ENCODE measurements around the gene RNF141.
A peak's percentile ranks its signal among the peaks of the same experiment; 100 is the strongest.

RNF141 gene

DNA sequence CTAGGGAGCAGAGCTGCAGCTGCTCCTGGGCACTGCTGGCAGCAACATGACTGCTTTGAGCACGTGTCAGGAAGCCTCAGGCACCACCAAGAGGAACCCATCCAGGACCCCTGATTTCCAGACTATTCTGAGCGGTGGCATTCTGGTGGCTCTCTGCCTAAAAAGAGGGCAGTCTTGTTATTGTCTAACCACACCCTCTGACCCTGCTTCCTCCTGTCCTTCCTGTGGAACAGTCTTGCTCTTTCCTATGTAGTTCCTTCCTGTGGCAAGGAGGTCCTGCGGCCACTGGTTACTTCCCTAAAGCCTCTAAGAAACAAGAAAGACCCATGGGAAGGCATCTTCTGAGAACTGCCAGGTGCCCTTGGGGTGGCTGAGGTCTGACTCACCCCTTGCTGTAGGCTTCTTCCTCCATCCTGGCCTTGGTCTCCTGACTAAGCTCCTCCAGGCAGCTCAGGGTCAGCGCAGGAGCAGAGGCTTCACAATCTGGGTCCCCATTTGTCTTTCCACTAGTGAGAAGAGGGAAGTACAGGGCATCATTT is 40.6 kb upstream of the RNF141 start:
- peak; percentile 67 for DNase-seq (ENCODE audit: low read depth)
- TF ChIP-seq, protein P1, sequence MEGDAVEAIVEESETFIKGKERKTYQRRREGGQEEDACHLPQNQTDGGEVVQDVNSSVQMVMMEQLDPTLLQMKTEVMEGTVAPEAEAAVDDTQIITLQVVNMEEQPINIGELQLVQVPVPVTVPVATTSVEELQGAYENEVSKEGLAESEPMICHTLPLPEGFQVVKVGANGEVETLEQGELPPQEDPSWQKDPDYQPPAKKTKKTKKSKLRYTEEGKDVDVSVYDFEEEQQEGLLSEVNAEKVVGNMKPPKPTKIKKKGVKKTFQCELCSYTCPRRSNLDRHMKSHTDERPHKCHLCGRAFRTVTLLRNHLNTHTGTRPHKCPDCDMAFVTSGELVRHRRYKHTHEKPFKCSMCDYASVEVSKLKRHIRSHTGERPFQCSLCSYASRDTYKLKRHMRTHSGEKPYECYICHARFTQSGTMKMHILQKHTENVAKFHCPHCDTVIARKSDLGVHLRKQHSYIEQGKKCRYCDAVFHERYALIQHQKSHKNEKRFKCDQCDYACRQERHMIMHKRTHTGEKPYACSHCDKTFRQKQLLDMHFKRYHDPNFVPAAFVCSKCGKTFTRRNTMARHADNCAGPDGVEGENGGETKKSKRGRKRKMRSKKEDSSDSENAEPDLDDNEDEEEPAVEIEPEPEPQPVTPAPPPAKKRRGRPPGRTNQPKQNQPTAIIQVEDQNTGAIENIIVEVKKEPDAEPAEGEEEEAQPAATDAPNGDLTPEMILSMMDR (IDR thresholded peaks at IDR 0.05; ENCODE audit: insufficient read depth, low read depth, low read length, missing control alignments) = no peak
- H3K4me3 ChIP-seq (ENCODE audit: low read length) = no peak overlapping the region

DNA sequence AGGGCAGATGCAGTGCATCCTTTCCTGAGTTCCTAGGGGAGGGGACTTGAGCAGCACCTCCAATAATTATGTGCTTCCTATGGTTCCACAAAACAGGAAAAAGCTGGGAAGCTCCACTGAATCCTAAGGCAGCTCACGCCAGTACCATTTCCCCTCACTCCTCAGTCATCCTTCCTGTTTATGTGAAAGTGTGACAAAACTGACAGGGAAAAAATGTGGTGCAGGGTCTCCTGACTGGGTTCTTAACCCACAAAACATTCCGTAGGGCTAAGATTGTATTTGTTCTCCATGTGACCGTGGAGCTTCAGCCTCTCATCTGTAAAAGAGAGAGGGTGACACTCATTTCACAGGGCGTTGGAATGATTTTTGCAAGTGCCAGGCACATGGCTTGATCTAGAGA is 39.6 kb upstream of the RNF141 start:
- DNase-seq (ENCODE audit: low read depth) = no peak
- TF ChIP-seq, protein P1 (IDR thresholded peaks at IDR 0.05; ENCODE audit: insufficient read depth, low read depth, low read length, missing control alignments) = no peak
- H3K4me3 ChIP-seq (ENCODE audit: low read length) = no peak overlapping the region

DNA sequence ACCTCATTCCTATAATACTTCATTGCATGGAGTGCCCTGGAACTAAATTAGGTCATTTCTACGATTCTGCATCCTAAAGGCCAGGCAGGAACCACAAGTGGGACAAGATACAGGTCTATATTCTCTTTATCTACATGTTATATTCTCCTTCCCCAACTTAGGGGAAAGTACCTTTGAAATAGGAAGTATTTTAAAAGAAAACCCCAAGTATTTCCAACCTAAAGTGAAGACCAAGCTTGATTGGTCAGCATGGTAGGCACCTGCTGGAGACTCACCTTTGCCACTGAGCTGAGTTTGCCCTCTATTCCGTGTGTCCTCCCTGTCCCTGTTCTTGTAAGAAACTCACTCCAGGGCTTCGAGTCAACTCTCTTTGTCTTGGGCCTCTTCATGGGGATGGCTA is 38.7 kb upstream of the RNF141 start:
- H3K4me3 ChIP-seq (ENCODE audit: low read length) = no peak overlapping the region
- TF ChIP-seq, protein P1 (IDR thresholded peaks at IDR 0.05; ENCODE audit: insufficient read depth, low read depth, low read length, missing control alignments) = no peak

DNA sequence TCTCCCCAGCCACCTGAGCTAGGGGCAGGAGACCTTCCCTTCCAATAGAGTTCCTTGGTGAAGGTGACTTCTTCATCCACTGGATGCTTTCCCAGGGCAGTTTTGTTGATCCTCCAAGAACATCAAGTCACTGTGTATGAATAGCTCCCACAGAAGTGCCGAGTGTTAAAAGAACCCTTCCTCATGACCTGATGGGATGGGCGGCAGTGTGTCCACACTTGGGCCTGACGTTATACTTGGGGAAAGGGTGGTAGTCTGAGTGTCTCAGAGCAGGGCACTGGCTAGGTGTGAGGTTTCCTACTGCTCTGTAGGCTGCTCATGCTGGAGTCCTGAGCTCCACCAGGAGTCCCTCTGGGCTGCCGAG is 35.0 kb upstream of the RNF141 start:
- H3K4me3 ChIP-seq (ENCODE audit: low read length) = no peak overlapping the region
- DNase-seq (ENCODE audit: low read depth) = no peak
- TF ChIP-seq, protein P1 (IDR thresholded peaks at IDR 0.05; ENCODE audit: insufficient read depth, low read depth, low read length, missing control alignments) = no peak

More for the DNA sequence above, 38.7 kb upstream of the RNF141 start:
- DNase-seq (ENCODE audit: low read depth) = no peak

DNA sequence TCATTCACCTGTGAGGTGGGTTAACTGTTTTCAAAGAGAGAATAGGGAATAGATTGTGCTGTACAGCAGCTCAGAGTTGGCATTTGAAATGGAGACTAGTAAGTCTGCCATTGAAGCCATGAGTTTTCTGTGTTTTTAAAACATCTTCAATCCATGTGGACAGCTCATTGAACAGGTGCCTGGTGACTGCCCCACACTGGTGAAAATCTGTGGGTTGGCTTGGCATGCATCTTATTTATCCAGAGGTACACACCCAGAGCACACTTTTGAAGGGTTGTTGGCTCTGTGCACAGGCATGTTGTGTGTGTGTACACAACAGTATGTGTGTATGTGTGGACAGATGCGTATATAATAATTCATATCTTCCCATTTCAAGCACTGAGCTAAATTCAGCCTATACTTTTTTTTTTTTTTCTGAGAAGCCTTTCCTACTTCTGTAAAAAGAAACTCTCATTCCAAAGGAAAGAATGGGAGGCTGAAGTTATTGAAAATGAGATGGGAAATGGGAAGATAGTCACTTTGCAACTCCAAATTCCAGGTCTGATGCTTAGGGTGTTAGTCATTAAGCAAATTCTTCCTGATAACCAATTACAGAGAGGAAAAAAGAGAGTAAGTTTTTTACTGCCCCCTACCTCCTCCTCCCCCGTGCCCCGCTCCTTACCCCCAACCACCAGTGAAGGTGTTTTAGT is 34.5 kb upstream of the RNF141 start:
- TF ChIP-seq, protein P1 (IDR thresholded peaks at IDR 0.05; ENCODE audit: insufficient read depth, low read depth, low read length, missing control alignments) = no peak
- DNase-seq (ENCODE audit: low read depth) = no peak
- no peak overlapping the region for H3K4me3 ChIP-seq (ENCODE audit: low read length)

DNA sequence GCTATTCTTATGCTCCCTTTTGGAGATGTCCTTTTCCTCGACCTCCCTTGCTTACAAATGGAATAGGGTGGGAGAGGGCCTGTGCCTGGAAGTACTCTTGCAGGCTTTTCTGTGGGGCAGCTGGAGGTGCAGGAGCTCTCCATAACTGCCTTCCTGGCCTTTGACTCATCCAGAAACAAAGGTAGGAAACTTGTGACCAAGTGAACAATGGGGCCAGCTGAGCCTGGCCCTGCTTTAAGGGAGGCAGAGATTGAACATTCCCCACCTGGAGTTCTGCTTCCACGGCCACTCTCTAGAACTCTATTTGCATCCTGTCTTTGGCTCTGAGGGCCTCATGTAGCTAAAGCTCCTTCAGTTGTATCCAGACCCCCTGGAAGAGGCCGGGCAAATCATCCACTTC is 32.6 kb upstream of the RNF141 start:
- no peak for DNase-seq (ENCODE audit: low read depth)
- H3K4me3 ChIP-seq (ENCODE audit: low read length) = no peak overlapping the region
- TF ChIP-seq, protein P1 (IDR thresholded peaks at IDR 0.05; ENCODE audit: insufficient read depth, low read depth, low read length, missing control alignments) = no peak

DNA sequence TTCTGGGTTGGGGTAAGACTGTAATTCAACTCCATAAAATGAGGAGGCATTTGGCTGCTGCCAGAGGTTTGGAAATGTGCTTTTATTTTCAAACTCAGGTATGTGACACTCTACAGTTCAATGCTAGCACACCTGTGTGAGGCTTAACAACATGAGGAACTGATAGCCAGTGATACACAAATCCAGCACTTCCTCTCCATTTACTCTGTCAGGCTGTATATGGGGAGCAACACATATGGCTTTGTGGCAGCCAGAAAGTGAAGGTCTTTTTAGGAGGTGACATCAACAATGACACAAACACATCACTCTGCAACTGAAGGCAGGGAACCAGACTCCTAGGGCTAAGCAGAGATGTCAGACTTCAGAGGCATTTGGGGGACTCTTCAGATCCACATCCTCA is 32.0 kb upstream of the RNF141 start:
- no peak overlapping the region for H3K4me3 ChIP-seq (ENCODE audit: low read length)
- DNase-seq (ENCODE audit: low read depth) = no peak
- TF ChIP-seq, protein P1 (IDR thresholded peaks at IDR 0.05; ENCODE audit: insufficient read depth, low read depth, low read length, missing control alignments) = no peak
